ENCODE measurements around the gene KANSL1.
"Not testable (repeated sequence)": the region's sequence is repeated elsewhere in the genome, so short reads cannot be mapped to it uniquely, and the experiment has no call there.

Gene KANSL1

GRCh38 chr17:46135879-46136563 is 57.2 kb downstream of the KANSL1 start:
- no peak for DNase-seq

DNA sequence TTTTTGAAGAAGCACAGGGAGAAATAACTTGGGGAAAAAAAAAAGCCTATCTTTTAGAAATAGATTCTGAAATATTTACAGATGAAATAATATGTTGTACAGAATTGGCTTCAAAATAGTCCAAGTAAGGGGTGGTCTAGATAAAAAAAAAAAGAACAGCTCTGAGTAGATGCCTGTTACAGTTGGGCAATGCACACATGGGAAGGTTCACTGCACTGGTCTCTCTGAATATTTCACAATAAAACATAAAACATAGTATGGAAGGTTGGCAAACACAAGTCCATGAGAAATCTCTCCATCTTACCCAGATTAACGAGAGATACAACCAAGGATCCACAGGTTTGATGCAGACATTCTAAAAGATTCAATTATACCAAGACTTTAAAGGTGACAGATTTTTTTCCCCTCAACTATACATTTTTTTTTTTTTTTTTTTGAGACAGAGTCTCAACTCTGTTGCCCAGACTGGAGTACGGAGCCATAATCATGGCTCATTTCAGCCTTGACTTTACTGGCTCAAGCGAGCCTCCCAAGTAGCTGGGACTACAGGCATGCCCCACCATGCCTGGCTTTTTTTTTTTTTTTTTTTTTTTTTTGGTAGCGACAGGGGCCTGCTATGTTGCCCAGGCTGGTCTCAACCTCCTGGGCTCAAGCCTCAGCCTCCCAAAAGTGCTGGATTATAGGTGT is 58.0 kb downstream of the KANSL1 start:
- no peak for DNase-seq

DNA sequence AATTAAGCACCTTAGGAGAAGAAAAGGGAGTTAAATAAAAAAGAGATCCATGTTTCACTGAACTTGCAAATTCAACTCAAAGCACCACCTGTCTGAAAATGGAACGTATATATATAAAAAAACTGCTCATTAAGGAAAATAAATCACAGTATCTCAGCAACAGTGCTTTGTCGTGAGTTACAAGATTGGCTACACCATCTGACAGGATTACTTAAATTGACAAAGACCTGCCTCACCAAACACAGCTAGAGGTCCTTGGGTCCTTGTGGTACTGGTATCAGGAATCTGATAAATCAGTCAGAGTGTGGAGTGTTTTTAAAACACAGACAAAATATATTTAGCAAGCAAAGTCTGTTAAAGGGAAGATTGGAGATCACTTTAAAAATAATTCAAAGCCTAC is 63.9 kb downstream of the KANSL1 start:
- no peak for DNase-seq

- DNase-seq: no peak
These were observed 64.8 kb downstream of the KANSL1 start for GRCh38 chr17:46128453-46128852.

- DNase-seq: no peak
These were observed 65.7 kb downstream of the KANSL1 start for GRCh38 chr17:46127524-46127923.

DNA sequence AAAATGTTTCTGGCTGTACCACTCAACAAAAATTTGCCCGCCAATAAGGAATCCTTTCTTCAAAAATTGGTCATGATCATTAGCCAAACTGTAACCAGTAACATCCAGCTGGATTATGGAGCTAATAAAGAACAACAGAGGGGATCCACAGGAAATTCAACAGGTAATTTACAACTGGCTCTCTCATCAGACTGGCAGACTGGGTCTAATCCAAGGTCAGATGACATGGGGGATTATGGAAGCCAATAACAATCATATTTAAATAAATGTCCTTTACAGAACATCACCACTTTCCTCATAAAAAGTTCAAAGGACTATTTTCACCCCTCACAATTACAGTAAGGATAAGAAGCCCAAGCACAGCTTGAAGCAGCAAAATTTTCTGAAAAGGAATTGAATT is 66.4 kb downstream of the KANSL1 start:
- no peak for DNase-seq

DNA sequence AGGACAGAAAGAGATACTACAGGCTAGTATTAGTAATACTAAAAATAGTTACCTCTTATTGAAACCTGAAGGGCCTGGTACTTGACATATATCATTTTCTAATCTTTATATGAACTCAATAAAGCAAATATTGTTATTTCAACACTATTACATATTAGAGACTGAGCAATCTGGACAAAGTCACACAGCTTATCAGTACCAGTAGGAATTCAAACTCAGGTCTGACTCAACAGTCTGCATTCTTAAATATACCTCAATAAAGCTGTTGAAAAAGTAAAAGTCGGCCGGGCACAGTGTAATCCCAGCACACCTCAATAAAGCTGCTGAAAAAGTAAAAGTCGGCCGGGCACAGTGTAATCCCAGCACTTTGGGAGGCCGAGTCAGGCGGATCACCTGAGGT is 67.4 kb downstream of the KANSL1 start:
- DNase-seq: no peak

- no peak for DNase-seq
These were observed 68.3 kb downstream of the KANSL1 start for GRCh38 chr17:46124695-46125592.

GRCh38 chr17:46123607-46124006 is 69.6 kb downstream of the KANSL1 start:
- no peak for DNase-seq

GRCh38 chr17:46122486-46122871 is 70.8 kb downstream of the KANSL1 start:
- no peak for DNase-seq

- no peak for DNase-seq
These were observed 71.3 kb downstream of the KANSL1 start for GRCh38 chr17:46121841-46122485.

GRCh38 chr17:46121165-46121764 is 72.0 kb downstream of the KANSL1 start:
- DNase-seq: no peak

DNA sequence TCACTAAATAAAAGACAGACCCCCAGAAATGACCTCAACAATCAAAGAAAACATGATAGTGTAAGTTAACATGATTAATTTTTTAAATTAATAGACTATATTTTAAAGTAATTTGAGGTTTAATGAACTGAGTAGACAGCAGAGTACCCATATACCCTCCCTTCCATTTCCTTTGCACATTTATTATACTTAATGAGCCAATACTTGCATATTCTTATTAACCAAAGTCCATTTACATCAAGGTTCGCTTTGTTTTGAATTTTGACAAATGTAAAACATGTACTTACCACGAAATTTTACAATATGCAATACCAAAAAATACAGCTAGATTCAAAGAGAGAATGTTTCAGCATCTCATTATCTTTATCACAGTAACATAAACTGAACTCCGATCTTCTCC is 72.7 kb downstream of the KANSL1 start:
- no peak for DNase-seq

GRCh38 chr17:46120078-46120477 is 73.2 kb downstream of the KANSL1 start:
- DNase-seq: no peak

DNA sequence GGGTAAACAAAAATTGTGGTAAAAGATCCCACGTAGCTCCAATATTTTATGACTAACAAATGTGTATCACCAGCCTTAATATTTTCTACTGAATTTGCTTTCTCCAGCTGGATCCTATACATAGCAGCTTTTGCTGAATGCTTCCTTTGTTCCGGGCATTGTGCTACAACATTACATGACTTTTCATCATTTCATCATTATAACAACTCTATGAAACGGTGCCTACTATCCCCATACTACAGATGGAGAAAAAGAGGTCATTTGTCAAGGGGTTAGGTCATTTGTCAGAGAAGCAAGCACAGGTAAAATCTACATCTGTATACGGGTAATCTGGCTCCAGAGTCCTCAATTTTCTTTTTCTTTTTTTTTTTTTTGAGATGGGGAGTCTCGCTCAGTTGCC is 74.3 kb downstream of the KANSL1 start:
- DNase-seq: no peak

DNA sequence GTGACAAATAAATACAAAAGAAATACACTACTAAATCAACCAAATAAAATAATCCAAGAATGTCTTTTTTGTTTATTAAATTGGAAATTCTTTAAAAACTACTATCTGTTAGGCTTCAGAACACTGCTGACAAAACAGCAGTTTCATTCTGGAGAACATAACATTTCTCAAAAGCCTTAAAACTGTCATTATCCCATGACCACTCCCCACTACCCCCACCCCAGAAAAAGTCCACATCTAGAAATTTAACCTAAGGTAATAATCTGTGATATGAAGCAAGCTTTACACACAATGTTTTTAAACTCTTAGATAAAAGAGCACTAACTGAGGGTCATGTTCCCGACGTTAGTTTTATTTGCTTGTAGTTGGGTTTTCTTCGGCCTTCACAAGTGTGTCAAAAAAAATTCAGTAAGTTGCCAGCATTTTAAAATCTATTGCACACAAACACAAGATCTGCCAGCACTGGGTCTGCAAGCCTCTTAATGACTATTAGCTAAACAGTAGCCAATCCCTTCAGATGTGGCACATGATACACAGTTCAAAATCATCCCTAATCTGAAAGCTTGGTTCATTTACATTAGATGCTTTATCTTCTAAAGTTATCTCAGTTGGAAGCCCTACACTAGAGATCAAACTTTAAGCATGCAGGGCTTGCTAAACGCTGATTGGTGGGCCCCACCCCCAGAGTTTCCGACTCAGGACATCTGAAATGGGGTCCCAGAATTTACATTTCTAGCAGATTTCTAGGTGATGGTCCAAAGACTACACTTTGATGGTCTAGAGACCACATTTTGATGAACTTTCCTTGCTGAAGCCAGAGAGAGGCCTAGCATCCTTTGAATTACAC is 75.2 kb downstream of the KANSL1 start:
- no peak for DNase-seq

- no peak for DNase-seq
These were observed 76.1 kb downstream of the KANSL1 start for GRCh38 chr17:46117117-46117516.

DNA sequence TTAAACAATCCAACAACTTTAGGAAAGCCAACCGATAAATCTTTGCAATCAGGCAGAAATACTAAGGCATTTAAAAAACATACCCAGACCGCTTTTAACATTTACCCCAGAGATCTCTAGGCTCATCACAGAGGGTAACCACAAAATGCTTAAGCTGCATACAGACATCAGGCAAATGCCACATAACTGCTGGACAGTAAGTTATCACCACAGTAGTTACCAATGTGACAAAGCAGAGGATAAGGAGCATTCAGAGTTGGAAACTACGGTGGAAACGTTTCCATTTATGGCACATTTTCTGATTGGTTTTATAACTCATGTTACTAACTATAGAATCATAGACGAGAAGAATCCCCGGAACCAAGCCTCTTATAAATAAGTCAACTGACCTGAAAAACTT is 77.5 kb downstream of the KANSL1 start:
- no peak for DNase-seq

- DNase-seq: not testable (repeated sequence)
These were observed 82.0 kb downstream of the KANSL1 start for GRCh38 chr17:46111236-46111635.

DNA sequence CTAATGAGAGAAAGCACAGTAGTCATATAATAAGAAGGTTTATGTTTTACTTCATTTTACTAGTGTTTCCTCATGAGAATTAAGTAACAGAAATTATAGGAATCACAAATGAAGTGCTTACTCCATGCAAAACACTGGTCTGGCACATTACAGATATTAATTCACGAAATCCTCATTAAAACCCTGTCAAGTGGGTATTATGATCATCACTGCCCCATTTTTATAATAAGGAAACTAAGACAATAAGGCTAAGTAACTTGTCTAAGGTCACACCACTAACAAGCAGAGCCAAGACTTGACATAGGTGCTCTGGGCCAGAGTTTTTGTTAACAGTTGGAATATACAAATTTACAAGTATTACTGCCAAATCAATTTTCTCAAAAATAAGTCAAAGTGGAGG is 83.0 kb downstream of the KANSL1 start:
- no peak for DNase-seq

- no peak for DNase-seq
These were observed 83.5 kb downstream of the KANSL1 start for GRCh38 chr17:46109603-46110189.

All from NCI-H446 (cell line).